K562 (cell line): ENCODE results near the gene COL1A2. TPM values are rescaled to one million over a fixed set of nuclear protein-coding genes. Genes with fewer than 3 reads are reported as not detected.

Experiments
- CHD7 ChIP-seq: fragments of 200-600 bp; sonication (generic); IDR thresholded peaks from one replicate; pipeline ENCODE4 v1.6.1; 2012; ENCODE audit warnings: mild to moderate bottlenecking, low read depth, low read length, inconsistent platforms
- ZNF444 ChIP-seq: fragments of 250-450 bp; sonication (Bioruptor Pico); IDR thresholded peaks from 2 replicates; pipeline ENCODE4 v1.4.0; 2020; ENCODE audit warnings: mild to moderate bottlenecking, moderate library complexity
- polyA plus RNA-seq, 8 experiments: library from polyadenylated mRNA; depleted of rRNA in 4 of 8; stranded (reverse) in 5 of 8; unstranded in 3 of 8; fragments of >200 nt; fragmentation: Nextera tagmentation in 2 of 8; fragmentation: Illumina TruSeq in 1 of 8; extraction: Ambion mirVana in 2 of 8; extraction: Trizol in 1 of 8; gene quantifications; 2 replicates each; pipeline versions ENCODE4 v1.2.1 to v1.2.3, GENCODE V29; 2011 to 2014; ENCODE audit warnings: inconsistent platforms in 1 of 8, missing spikeins in 1 of 8
- total RNA-seq, 7 experiments: library from RNA; depleted of rRNA in 6 of 7; stranded (reverse); fragments of >200 nt in 6 of 7; fragmentation: Illumina TruSeq in 2 of 7; extraction: Trizol in 2 of 7; gene quantifications; 2 replicates each; pipeline versions ENCODE4 v1.2.1 to v1.2.3, GENCODE V29; 2011 to 2021; ENCODE audit warnings: low replicate concordance in 1 of 7

The COL1A2 gene
- total and polyA plus RNA-seq, 9 of the 15 experiments (the other 6 are each of a cell fraction or from before 2014, with no cell fraction given): 0.94 to 11.6 (median 1.7) TPM

GRCh38 chr7:94409200-94409948, 14.7 kb downstream of the COL1A2 start (continued):
- TF ChIP-seq CHD7: no peak
- no peak for TF ChIP-seq ZNF444 (CRISPR knock-in tag)
